ENCODE data around the gene LRRC45. TPM values are rescaled to one million over a fixed set of nuclear protein-coding genes. Genes with fewer than 3 reads are reported as not detected.

The LRRC45 gene
- total and polyA plus RNA-seq, 9 of the 15 experiments (the other 6 are each of a cell fraction or from before 2014, with no cell fraction given), result 3.5 to 21.5 (median 11.2) TPM; not detected in 2

GRCh38 chr17:82008941-82009405 lies 14.1 kb upstream of the LRRC45 start:
- Histone ChIP-seq H3K4me3 (no peak overlapping the region), H3K9ac (ENCODE audit: insufficient read depth in 1 of 2, low read depth in 2 of 2, low read length in 2 of 2) (no peak overlapping the region; a peak in 1 of 4 replicates), H2AFZ (ENCODE audit: low read depth, low read length) (no peak overlapping the region), H3K27me3 (ENCODE audit: control insufficient read depth in 2 of 2, insufficient read depth in 2 of 2, low read length in 2 of 2) (no peaks in the 10 kb centered on the region), H3K4me2 (ENCODE audit: insufficient read depth, low read length) (no peak overlapping the region), H3K79me2 (ENCODE audit: control insufficient read depth, insufficient read depth, low read length) (no peaks in the 10 kb centered on the region), H3K36me3 (ENCODE audit: control insufficient read depth, insufficient read depth, low read length) (no peaks in the 10 kb centered on the region; the same call in 2 of the 3 replicates), H3K27ac (ENCODE audit: extremely low read depth, low read depth, low read length) (no peak overlapping the region), H3K9me1 (ENCODE audit: control insufficient read depth, insufficient read depth, low read length) (peaks cover 3% of the 10 kb centered on the region), H4K20me1 (replicated peaks; ENCODE audit: control insufficient read depth, insufficient read depth, low read length) (0 out of 2 replicates have a peak, but pooled peaks cover 4% of the 10 kb centered on the region), H3K9me3 (replicated peaks; ENCODE audit: control insufficient read depth, insufficient read depth, low read depth, low read length) (no peaks in the 10 kb centered on the region), H3K4me1 (replicated peaks in 1 of 2; ENCODE audit: control insufficient read depth in 2 of 2, insufficient read depth in 2 of 2, low read length in 2 of 2) (peaks cover 0 to 84% of the 10 kb centered on the region in 2 experiments; a peak in 1 of 5 replicates)
- FAIRE-seq, result no peak
- TF ChIP-seq ATF7 (IDR thresholded peaks at IDR 0.05) (no peak), HNRNPL (IDR thresholded peaks at IDR 0.05; ENCODE audit: low read depth, low read length) (peak; percentile 28; the same call in 1 of the 2 replicates)
- ATAC-seq, result no peak
- POLR2A ChIA-PET, result no interaction called here
- no peak for DNase-seq (ENCODE audit: extremely low read depth in 1 of 4, low spot score in 3 of 4)
- no TSS peak for BruUV-seq (replicated peaks)
- intact Hi-C loops (cut with micrococcal nuclease), result no loop called here
- WGBS (ENCODE audit: insufficient coverage, low coverage, missing lambda C conversion rate), result 94% methylated on average over 12 of the region's 28 CpGs
- in situ Hi-C loops (cut with MboI), result no loop called here
- CTCF ChIA-PET (ENCODE audit: low intra/inter-chr PET ratio), result no interaction called here

- Histone ChIP-seq H2AFZ (ENCODE audit: low read depth, low read length) (no peak overlapping the region), H3K9me1 (ENCODE audit: control insufficient read depth, insufficient read depth, low read length) (peaks cover 3% of the 10 kb centered on the region), H3K36me3 (ENCODE audit: control insufficient read depth, insufficient read depth, low read length) (no peaks in the 10 kb centered on the region; the same call in 2 of the 3 replicates), H3K79me2 (ENCODE audit: control insufficient read depth, insufficient read depth, low read length) (no peaks in the 10 kb centered on the region), H3K4me1 (replicated peaks in 1 of 2; ENCODE audit: control insufficient read depth in 2 of 2, insufficient read depth in 2 of 2, low read length in 2 of 2) (peaks cover 0 to 83% of the 10 kb centered on the region in 2 experiments; a peak in 1 of 5 replicates), H3K9ac (ENCODE audit: insufficient read depth in 1 of 2, low read depth in 2 of 2, low read length in 2 of 2) (no peak overlapping the region), H3K4me2 (ENCODE audit: insufficient read depth, low read length) (no peak overlapping the region), H3K27me3 (ENCODE audit: control insufficient read depth in 2 of 2, insufficient read depth in 2 of 2, low read length in 2 of 2) (no peaks in the 10 kb centered on the region), H3K27ac (ENCODE audit: extremely low read depth, low read depth, low read length) (no peak overlapping the region), H3K4me3 (no peak overlapping the region), H4K20me1 (replicated peaks; ENCODE audit: control insufficient read depth, insufficient read depth, low read length) (0 out of 2 replicates have a peak, but pooled peaks cover 4% of the 10 kb centered on the region), H3K9me3 (replicated peaks; ENCODE audit: control insufficient read depth, insufficient read depth, low read depth, low read length) (no peaks in the 10 kb centered on the region)
- intact Hi-C loops (cut with micrococcal nuclease), result no loop called here
- 84% methylated on average over 7 of the region's 15 CpGs for WGBS (ENCODE audit: insufficient coverage, low coverage, missing lambda C conversion rate)
- in situ Hi-C loops (cut with MboI), result no loop called here
- ATAC-seq, result no peak
- DNase-seq (ENCODE audit: extremely low read depth in 1 of 4, low spot score in 3 of 4), result no peak
- POLR2A ChIA-PET, result interaction anchor here (0.9 kb wide), 1 partner anchor 283 kb away, joined by 4 read pairs; no protein-coding TSS in a partner anchor
- no peak for FAIRE-seq
- CTCF ChIA-PET (ENCODE audit: low intra/inter-chr PET ratio), result no interaction called here
- no TSS peak for BruUV-seq (replicated peaks)
- no peak for TF ChIP-seq ZNF316 (IDR thresholded peaks at IDR 0.05)
- TF ChIP-seq EP300 (IDR thresholded peaks at IDR 0.05; ENCODE audit: low read length), result no peak
- no peak for TF ChIP-seq MTF1 (CRISPR knock-in tag; IDR thresholded peaks at IDR 0.05; ENCODE audit: borderline replicate concordance)
- TF ChIP-seq RBM22 (IDR thresholded peaks at IDR 0.05; ENCODE audit: low read depth, low read length, poor library complexity, severe bottlenecking), result no peak
- no peak for TF ChIP-seq ATF2 (CRISPR knock-in tag; IDR thresholded peaks at IDR 0.05)
- no peak for TF ChIP-seq TSC22D4 (tag; IDR thresholded peaks at IDR 0.05)
- TF ChIP-seq NR2F6 (CRISPR knock-in tag; IDR thresholded peaks at IDR 0.05), result no peak
- TF ChIP-seq, protein P1, sequence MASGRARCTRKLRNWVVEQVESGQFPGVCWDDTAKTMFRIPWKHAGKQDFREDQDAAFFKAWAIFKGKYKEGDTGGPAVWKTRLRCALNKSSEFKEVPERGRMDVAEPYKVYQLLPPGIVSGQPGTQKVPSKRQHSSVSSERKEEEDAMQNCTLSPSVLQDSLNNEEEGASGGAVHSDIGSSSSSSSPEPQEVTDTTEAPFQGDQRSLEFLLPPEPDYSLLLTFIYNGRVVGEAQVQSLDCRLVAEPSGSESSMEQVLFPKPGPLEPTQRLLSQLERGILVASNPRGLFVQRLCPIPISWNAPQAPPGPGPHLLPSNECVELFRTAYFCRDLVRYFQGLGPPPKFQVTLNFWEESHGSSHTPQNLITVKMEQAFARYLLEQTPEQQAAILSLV (tag; IDR thresholded peaks at IDR 0.05), result no peak
- TF ChIP-seq ZFX (CRISPR knock-in tag; IDR thresholded peaks at IDR 0.05), result no peak
- no peak for TF ChIP-seq ZBTB8A (IDR thresholded peaks at IDR 0.05; ENCODE audit: partially characterized antibody)
Measured at GRCh38 chr17:82009413-82009812, 13.7 kb upstream of the LRRC45 start.
